GM19238 (cell line): ENCODE results near the gene C17orf58.
"Not testable (repeated sequence)": the region's sequence is repeated elsewhere in the genome, so short reads cannot be mapped to it uniquely, and the experiment has no call there.

ENCODE experiments used
- DNase-seq: peaks from one replicate; pipeline ENCODE4 v3.0.0; 2011; ENCODE audit warnings: low spot score; ENCODE audit not compliant: insufficient read length

The C17orf58 gene

DNA sequence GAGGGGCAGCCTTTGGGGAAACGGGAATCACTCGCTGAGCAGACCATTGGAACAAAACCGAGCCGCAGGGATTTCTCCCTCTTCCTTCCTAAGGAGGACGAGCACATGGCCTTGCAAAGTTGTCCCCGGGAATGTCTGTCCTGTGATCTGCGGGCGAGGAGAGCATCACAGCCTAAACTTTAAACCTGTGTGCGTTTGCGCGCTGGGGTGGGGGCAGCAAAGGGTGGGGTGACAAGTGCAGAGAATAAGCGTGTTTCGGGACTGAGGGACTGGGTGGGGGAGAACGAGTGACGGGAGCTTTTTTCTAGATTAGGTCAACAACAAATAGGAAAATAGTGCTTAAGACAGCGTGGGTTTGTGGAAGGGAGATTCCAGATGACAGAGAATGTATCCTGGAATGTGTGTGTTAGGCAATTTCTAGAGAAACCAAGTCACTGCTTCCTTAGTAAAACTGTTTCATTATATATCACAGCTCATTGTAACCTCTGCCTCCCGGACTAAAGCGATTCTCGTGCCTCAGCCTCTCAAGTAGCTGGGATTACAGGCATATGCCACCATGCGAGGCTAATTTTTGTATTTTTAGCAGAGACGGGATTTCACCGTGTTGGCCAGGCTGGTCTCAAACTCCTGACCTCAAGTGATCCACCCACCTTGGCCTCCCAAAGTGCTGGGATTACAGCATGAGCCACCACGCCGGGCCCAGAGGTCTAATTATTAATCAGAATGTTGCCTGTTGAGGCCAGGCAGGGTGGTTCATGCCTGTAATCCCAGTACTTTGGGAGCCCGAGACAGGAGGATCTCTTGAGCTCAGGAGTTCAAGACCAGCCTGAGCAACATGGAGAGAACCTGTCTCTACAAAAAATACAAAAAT, at the start of gene C17orf58:
Gene C17orf58 (minus strand): TSS at position 169 of the 871 bp plus-strand sequence. CDS start 271 bp downstream, outside the sequence.
- not testable (repeated sequence) for DNase-seq

DNA sequence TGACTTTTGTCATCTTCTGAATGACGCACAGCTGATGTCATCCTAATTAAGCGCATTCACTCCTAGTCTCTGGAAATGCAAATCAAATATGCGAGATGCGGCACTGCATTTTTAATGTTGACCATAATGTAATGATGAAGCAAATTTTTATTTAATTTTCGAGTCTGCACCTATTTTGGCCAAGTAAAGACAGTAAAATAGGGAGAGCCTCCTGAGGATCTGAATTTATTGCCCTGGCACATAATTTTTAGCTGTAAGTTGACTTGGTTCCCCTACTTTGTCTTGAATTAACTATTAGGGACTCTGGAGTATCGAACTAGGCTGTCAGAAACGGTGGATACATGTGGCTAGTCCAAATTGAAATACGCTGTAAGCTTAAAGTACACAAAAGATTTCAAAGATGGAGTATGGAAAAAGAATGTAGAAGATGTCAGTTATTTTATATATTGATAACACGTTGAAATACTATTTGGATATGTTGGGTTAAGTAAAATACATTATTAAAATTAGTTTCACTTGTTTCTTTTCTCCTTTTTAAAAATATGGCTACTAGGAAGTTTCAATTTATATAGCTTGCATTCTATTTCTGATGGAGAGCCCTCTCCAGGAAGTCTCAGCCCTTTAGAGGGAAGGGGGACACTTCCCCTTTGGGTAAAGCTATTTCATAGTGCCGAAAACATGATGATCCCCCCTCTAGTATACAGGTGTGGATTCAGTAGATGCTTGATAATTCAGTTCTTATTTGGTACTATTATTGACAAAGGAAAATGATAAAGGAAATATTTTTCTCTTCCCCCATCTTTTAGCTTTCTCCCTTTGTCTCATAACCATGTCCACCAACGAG, 40.3 kb upstream of the C17orf58 start:
- DNase-seq, result no peak

DNA sequence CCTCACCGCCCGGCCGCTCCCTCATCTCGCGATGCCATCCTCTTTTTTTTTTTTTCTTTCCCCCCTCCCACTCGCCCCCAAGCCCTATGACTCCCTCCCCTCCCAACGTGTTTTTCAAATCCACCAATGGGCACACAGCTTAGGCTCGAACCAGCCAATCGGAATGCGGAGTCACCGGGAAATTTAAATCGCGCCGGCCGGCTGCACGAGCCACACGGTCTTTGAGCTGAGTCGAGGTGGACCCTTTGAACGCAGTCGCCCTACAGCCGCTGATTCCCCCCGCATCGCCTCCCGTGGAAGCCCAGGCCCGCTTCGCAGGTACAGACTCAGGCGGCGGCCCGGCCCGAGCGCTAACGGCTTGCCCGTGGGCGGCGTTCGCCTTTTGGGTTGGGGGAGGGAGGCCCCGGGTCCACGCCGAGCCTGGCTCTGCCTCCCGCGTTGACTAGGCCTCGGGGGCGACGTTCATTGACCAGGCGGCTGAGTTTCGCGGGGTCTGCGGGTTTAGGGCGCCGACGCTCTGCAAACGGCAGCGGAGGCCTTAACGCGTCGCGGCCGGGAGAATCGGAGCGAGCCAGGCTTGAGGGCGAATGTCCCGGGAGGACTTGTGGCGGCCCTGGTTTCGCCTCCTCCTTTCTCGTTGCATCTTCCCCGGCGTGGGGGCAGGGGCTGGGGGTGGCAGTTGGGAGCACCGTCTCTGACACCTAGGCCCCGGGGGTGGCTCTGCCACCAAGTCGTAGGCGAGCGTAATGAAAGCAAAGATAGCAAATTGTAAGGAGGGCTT, 39.4 kb upstream of the C17orf58 start, which contains the start of gene KPNA2:
Gene KPNA2 (plus strand): TSS at position 213 of the 781 bp plus-strand sequence. CDS start 1,398 bp downstream, outside the sequence.
- peak; percentile 97 for DNase-seq

DNA sequence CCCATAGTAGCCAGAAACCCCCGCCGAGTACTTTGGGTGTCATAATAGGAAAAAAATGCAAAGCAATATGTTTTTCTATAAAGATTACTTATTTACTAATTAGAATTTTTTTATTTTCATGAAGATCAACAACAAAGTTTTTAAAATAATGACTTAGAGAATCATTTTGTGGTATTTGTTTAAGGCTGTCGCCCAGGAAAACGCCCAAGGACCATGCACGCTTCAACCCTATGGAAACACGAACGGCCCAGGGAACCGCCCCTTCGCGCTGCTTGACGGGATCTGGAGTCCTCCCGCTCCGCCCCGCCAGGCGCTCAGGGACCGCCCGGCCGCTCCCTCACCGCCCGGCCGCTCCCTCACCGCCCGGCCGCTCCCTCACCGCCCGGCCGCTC, 38.9 kb upstream of the C17orf58 start:
- DNase-seq, result no peak

DNA sequence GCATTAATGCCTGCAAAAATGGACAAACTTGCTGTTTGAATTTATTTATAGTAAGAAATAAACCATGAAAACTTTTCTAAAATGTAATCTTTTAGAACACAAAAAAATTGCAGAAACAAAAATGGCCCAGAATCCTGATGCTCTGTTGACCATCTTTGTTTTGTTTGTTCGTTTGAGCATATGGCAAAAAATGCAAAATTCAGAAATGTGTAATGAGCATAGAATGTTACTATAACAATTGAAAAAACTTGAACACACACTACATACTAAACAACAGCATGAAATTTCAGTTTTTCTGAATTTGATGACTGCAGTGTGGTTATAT, 38.1 kb upstream of the C17orf58 start:
- no peak for DNase-seq

DNA sequence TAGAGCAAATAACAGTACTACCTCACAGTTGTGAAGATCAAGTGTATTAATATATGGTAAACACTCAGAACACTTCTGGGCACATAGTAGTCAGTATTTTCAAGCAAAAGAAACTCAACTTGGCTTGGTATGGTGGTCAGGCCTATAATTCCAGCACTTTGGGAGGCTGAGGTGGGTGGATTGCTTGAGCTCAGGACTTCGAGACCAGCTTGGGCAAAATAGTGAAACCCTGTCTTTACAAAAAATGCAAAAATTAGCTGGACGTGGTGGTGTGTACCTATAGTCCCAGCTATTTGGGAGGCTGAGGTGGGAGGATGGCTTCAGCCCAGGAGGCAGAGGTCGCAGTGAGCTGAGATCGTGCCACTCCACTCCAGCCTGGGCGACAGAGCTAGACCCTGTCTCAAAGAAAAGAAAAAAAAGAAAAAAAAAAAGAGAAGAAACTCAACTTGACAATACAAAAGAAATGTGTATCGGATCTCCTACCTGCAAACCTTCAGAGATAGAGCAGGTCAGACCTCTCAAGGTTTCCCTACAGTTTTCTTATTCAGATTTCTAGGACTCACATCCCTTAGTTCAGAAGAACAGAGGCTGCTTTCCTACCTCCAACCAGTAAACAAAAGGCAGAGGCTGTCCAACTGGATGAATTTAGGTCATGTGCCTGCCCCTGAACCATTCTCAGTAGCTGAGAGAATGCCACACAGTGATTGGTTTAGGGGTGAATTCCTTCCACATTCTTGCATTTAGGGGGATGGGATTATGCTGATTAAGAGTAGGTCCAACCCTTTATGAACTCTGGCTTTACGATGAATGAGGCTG, 37.6 kb upstream of the C17orf58 start:
- no peak for DNase-seq

DNA sequence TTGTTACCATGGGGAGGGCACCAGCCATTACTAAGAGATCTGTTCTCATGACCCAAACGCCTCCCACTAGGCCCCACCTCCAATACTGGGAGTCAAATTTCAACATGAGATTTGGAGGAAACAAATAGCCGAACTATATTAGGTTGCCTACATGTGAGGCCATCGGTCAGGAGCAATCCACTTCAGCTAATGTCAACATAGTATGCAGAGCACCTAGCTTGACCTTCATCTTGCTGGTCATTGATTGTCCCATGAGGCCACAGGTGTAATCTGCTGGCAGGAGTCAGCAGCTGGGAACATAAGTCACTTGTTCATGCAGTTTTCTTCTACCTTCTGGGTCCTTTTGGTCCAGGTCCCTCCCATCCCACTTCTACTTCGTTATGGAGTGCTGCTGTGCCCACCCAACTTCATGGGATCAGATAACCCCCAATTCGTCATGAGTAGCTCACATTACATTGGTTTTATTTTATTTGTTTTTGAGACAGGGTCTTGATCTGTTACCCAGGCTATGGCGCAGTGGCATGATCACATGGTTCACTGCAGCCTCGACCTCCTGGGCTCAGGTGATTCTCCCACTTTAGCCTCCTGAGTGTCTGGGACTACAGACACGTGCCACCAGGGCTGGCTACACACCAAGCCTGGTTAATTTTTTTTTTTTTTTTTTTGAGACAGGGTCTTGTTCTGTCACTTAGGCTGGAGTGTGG, 33.4 kb upstream of the C17orf58 start:
- no peak for DNase-seq

DNA sequence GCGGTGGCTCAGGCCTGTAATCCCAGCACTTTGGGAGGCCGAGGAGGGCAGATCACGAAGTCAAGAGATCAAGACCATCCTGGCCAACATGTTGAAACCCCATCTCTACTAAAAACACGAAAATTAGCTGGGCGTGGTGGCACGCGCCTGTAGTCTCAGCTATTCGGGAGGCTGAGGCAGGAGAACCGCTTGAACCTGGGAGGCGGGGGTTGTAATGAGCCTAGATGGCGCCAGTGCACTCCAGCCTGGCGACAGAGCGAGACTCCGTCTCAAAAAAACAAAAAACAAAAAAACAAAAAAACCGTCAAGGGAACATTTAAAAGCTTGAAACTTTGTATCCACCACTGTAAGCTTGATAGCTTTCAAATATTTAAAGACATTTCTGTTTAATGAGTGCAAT, 26.3 kb upstream of the C17orf58 start:
- not testable (repeated sequence) for DNase-seq

DNA sequence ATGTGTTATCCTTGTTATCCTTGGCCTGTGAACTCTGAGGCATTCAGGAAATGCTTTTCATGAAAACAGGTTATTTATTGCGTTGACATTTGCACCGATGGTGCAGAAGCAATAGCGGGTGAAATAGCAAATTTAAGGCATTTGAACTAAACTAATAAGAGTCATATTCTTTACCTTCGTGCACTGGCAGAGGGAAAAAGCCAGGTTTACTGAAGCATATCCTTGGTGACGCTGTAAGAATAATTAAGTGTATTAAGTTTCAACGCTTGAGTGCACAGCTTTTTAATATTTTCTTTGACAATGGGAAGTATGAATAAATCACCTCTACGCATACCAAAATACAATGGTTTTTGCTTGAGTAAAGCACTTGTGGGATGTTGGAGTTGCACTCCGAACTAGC, 25.7 kb upstream of the C17orf58 start:
- no peak for DNase-seq

DNA sequence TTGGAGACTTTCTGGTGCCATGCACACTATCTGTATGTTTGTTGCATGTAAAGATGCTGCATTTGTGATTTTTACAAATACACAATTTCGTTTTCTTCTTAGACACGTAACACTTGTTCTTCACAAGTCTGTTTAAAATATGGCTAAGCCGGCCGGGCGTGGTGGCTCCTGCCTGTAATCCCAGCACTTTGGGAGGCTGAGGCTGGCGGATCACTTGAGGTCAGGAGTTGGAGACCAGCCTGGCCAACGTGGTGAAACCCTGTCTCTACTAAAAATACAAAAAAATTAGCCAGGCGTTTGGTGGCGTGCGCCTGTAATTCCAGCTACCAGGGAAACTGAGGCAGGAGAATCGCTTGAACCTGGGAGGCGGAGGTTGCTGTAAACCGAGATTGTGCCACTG, 24.5 kb upstream of the C17orf58 start:
- not testable (repeated sequence) for DNase-seq

DNA sequence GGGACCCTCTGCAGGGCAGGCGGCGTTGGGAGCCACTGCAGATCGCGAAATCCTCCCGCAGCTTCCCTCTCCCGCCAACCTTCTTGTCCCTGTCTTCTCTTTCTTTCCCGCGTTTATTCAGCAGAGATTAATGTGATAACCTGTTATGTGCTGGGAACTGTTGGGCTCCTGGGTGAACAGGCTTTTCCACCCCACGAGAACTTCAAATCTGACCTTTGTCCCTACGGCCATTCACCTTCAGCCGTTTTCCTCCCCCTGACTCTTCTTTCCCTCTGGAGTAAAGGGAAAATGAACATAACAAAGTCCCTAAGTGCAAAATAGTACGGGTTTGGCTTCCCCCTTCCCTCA, 24.1 kb upstream of the C17orf58 start:
- DNase-seq, result no peak

DNA sequence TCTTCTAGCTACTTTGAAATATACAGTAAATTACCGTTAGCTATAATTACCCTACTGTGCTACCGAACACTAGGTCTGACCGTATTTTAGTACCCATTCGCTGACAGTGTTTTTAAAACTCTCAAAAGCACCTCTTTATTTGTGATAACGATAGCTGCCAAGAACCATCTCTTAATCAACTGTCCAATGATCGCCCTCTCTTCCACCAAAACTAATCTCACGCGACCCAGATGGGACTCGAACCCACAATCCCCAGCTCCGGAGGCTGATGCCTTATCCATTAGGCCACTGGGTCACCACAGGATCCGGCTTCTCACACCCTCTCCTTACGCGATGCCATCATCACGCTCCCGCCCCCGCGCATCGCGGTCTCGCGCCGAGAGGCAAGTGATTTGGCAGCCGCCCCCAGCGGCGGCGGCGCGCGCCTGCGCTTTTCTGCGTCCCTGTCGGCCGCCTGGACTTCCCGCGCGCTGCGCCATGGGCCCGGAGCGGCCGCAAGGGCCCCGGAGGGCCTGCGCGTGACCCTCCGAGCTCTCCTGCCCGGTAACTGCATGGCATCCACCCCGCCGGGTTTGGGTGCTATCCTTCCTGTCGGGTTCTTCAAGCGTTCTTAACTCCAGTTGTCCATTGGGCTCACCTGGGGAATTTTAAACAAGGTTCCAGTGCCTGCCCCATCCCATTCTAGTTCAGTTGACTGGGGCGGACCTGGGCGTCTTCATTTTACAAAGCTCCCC, 23.6 kb upstream of the C17orf58 start:
- DNase-seq, result peak; percentile 95

DNA sequence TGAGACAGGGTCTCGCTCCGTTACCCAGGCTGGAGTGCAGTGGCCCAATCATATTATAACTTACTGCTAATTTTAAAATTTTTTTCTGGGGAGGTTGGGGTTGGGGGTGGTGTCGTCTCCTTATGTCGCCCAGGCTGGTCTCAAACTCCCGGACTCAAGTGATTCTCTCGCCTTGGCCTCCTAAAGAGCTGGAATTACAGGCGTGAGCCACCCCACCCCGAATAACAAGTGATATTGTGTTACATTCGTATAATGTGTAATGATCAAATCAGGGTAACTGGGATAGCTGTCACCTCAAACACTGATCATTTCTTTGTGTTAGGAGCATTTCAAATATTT, 23.0 kb upstream of the C17orf58 start:
- DNase-seq, result no peak

DNA sequence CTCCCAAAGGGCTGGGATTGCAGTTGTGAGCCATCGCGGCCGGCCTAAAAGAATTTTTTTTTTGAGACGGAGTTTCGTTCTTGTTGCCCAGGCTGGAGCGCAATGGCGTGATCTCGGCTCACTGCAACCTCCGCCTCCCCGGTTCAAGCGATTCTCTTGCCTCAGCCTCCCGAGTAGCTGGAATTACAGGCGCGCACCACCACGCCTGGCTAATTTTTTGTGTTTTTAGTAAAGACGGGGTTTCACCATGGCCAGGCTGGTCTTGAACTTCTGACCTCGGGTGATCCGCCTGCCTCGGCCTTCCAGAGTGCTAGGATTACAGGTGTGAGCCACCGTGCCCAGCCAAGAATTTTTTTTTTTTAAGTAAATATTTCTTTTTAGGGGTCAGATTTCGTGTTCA, 22.2 kb upstream of the C17orf58 start:
- not testable (repeated sequence) for DNase-seq

DNA sequence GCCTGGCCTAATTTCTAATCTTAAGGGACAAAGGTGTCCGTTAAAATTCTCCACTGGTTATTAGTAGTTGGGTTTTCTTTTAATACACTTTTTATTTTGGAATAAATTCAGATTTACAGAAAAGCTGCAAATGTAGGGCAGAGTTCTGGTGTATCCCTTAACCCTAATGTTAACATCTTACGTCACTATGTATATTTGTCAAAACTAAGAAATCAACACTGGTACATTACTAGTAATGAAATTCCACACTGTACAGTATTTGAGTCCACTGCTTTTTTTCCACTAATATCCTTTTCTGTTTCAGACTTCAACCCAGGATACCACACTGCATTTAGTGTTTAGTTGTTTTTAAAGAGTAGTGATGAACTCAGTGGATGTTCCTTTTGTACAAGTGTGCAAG, 20.6 kb upstream of the C17orf58 start:
- no peak for DNase-seq

DNA sequence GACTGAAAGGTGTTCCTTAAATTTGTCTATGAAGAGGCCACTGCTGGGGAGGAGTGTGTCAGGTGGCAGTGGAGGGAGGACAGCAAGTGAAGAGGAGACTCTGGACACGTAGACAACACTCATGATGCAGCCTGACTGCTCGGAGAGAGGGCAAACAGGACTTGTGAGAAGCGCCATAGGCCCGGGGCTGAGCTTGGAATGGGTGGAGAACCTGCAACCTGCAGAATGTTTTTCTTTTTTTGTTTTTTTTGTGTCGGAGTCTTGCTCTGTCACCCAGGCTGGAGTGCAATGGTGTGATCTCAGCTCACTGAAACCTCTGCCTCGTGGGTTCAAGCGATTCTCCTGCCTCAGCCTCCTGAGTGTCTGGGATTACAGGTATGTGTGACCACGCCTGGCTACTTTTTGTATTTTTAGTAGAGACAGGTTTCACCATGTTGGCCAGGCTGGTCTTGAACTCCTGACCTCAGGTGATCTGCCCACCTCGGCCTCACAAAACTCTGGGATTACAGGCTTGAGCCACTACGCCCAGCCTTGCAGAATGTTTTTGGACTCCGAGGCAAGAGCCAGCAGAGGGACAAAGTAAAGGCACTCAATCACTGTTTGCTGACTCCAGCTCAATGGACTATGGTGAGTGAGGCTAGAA, 18.9 kb upstream of the C17orf58 start:
- no peak for DNase-seq

DNA sequence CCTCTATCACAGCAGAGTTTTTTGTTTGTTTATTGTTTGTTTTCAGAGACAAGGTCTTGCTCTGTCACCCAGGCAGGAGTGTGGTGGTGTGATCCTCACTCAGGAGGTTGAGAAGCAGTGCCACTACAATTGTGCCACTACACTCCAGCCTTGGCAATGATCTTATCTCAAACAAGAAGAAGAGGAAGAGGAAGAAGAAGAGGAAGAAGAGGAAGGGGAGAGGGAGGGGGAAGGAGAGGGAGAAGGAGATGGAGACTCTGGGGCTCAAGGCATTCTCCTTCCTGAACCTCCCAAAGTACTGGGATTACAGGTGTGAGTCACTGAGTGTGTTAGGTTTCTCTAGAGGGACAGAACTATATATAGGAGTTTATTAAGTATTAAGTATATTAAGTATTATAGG, 17.1 kb upstream of the C17orf58 start:
- no peak for DNase-seq

DNA sequence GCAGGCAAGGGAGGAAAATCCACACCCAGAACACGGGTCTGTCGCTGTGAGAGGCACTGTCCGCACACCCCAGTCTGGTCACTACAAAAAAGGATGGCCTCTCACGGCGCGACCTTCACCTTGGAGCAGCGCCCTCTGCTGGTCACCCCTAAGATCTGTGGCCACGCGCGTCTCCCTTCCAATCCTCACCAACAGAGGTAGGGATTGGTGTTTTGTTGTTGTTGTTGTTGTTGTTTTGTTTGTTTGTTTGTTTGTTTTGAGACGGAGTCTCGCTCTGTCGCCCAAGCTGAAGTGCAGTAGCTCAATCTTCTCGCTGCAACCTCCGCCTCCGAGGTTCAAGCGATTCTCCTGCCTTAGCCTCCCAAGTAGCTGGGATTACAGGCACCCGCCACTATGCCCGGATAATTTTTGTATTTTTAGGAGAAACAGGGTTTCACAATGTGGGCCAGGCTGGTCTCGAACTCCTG, 15.0 kb upstream of the C17orf58 start:
- DNase-seq, result peak; percentile 40

DNA sequence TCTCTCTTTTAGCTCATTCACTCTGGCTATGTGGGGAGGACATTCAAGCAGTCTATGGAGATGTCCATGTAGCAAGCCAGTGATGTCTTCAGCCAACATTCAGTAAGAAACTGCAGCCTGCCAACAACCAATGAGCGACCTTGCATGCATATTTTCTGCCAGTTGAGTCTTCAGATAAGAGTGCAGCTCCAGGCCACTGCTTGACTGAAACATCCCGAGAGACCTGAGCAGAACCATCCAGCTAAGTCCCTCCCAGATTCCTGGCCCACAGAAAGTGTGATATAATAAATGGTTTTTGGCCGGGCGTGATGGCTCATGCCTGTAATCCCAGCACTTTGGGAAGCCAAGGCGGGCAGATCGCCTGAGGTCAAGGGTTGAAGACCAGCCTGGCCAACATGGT, 10.5 kb upstream of the C17orf58 start:
- no peak for DNase-seq
